GM18951 (cell line): Measurements from ENCODE around the gene HEYL.

Experiments
- POLR2A ChIP-seq: IDR thresholded peaks from 4 replicates; pipeline ENCODE4 v1.6.1; 2011; ENCODE audit warnings: mild to moderate bottlenecking; ENCODE audit not compliant: insufficient read length, insufficient read depth; ENCODE audit errors: extremely low read depth
- in situ Hi-C: fragments of 300-500 bp; cut with MboI; formaldehyde crosslinking; loops from one replicate; pipeline ENCODE4 v1.12.0; 2022; ENCODE audit warnings: low sequenced_read_pairs, mixed read lengths, inconsistent platforms; ENCODE audit not compliant: unreplicated experiment

Gene HEYL

GRCh38 chr1:39596163-39596562 is 43.3 kb downstream of the HEYL start:
- in situ Hi-C loops, result no loop called here
- no peak for TF ChIP-seq POLR2A

- in situ Hi-C loops, result no loop called here
- no peak for TF ChIP-seq POLR2A
Measured at GRCh38 chr1:39593386-39593785, 46.1 kb downstream of the HEYL start.

DNA sequence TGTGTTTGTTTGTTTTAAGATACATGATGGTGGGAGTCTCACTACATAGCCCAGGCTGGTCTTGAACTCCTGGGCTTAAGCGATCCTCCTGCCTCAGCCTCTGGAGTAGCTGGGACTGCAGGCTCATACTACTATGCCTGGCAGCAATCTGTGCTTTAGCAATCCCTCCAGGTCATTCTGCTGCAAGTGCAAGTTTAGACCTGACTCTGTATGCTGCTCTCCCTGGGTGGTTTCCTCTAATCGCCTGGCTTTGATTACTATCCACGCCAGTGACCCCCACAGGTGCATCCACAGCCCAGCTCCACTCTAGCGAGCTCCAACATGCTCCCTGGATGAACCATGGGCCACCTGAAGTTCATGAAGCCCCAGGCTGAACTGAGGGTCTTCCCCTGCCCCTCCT is 47.4 kb downstream of the HEYL start:
- in situ Hi-C loops, result no loop called here
- no peak for TF ChIP-seq POLR2A

DNA sequence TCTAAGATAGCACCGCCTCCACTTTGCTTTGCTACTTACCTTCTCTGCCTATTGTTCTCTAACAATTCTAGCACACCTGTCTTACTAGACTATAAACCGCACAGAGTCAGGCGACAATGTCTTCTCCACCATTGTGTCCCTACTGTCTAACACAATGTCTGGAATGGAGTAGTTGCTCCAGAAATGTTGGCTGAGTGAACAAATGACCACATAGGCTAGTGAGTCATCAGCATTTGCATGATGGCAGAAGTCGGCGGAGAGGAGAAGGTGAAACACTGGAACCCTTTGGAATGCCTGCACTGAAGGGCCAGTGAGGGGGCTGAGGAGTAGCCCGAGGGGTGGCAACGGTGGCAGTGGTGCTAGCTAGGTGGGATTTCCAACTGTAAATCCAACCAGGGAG is 48.9 kb downstream of the HEYL start:
- TF ChIP-seq POLR2A, result no peak
- in situ Hi-C loops, result no loop called here

GRCh38 chr1:39585933-39586332 is 53.5 kb downstream of the HEYL start:
- TF ChIP-seq POLR2A, result no peak
- in situ Hi-C loops, result no loop called here

DNA sequence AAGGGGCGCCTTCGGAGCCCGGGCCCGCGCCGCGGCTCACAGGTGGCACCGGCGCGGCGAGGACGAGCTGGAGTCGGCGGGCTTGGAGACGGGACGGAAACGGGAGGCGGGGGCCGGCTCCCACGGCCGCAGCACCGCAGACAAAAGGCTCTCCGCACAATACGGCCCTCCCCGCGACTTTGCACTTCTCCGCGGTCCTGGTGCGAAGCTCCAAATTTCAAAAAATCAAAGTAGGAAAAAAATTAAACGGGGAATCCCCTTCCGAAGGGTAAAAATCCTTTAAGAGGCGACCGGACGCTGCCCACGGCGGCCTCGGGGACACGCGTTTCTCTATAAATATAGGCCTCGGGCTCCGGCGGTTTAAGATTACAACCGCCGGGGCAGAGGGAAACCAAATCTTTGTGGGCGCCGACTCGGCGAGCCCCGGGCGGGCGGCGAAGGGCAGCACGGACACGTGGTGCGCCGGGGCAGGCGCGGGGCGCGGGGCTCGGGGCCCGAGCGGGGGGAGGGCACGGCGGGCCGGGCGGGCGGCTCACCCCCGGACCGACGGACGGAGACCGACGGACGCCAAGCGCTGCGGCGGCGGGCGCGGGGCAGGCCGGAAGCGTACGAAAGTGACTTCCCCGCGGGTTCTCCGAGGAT is 63.3 kb downstream of the HEYL start:
- no peak for TF ChIP-seq POLR2A
- in situ Hi-C loops, result no loop called here

GRCh38 chr1:39575191-39576015 is 64.0 kb downstream of the HEYL start:
- in situ Hi-C loops, result no loop called here
- TF ChIP-seq POLR2A, result peak; percentile 19

DNA sequence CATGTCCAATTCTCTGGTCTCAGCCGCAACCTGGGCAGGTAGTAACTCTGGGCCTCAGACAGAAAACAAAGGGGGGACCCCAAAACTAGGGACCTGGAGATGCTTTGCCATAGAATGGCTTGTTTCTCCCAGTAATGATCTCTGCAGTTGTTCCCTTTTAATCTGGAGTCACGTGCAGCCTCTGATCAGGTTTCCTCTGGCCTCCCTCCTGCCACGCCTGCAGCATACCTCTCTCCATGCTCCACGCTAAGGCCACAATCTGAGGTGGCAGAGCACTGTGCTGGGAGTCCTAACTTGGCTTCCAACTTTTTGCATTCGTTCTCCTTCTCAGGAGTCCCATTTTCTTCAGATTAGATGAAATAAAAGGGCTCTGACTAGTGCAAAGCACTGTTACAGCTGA is 64.8 kb downstream of the HEYL start:
- in situ Hi-C loops, result no loop called here
- no peak for TF ChIP-seq POLR2A
